GM18868 (cell line): Measurements from ENCODE around the gene G6PC2.

Source experiments
- ATAC-seq: cut with Tn5 transposase; IDR thresholded peaks from one replicate; pipeline ENCODE4 v1.9.1; 2021; ENCODE audit warnings: mild to moderate bottlenecking, moderate library complexity; ENCODE audit not compliant: unreplicated experiment

The G6PC2 gene

DNA sequence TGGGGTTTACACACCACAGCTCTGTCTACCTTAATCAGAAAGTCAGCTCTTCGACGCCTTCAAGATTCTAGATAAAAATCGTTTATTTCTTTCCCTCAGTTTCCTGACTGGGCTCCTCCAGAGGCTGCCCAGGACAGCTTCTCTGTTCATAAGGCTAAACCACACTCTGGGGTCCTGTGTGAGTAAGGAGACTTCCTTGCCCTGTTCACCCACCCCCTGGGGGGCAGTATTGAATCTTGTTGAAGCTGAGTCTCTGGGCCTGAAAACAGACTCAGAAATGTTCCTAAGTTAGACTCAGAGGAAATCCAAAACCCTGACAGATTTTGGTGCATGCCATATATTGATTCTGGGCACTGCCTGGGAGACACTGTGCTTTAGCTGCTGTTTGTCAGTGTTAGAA, 43.0 kb downstream of the G6PC2 start:
- no peak for ATAC-seq

DNA sequence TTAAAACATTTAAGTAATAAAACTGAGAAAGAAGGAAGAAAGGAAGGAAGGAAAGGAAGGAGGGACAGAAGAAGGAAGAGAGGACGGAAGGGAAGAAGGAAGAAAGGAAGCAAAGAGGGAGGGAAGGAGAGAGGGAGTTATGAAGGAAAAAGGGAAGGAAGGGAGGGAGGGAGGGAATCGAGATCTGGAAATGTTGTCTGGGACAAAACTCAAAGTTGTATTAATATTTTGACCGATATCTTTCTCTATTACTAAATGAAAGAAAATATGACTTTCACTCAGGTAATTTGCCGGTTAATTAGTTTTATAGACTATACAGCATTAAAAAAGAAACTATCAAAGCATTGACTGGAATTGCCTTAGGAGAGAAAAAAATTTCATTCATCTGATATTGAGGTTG, 44.4 kb downstream of the G6PC2 start:
- ATAC-seq: no peak

DNA sequence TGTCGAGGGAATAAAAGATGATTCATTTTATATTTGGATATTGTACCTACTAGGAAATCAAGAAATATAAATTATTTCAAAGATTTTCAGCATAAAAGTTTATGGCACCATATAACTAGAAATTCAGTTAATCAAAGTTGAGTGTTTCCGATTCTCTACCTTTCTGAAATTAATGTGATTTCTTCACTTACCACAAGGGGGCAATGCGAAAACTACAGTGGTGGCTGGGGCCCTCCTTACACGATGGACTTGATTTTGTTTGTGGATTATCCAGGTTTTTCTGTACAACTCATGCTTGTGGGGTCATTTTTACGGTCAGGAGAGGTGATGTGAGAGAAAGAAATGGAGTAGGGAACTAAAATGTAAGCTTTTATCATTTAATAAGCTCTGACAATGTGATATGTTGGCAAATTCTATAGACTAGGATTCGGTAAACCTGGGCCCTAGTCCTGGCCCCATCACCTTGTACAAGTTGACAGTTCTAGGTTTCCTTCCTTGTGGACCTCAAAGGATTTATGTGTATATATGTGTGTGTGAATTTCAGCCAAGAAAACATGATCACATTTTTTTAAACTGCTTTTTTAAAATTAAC, 47.6 kb downstream of the G6PC2 start:
- ATAC-seq: peak; percentile 79

DNA sequence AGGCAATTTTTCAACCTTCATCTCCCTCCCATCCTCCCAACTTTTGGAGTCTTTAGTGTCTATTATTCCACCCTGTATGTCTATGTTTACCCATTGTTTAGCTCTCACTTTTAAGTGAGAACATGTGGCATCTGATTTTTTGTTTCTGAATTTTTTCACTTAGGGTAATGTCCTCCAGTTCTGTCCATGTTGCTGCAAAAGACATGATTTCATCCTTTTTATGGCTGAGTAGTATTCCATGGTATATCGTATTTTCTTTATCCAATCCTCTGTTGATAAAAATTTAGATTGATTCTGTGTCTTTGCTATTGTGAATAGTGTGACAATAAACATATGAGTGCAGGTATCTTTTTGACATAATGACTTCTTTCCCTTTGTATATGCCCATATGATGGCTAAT, 48.2 kb downstream of the G6PC2 start:
- no peak for ATAC-seq

DNA sequence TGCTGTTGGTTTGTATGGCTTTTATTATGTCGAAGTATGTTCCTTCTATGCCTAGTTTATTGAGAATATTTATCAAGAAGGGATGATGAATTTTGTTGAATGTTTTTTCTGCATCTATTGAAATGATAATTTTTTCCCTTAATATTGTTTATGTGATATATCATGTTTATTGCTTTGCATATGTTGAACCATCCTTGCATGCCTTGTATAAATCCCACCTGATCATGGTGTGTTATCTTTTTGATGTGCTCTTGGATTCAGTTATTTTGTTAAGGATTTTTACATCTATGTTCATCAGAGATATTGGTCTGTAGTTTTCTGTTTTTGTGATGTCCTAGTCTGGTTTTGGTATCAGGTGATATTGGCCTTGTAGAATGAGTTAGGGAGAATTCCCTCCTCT, 50.8 kb downstream of the G6PC2 start:
- no peak for ATAC-seq

DNA sequence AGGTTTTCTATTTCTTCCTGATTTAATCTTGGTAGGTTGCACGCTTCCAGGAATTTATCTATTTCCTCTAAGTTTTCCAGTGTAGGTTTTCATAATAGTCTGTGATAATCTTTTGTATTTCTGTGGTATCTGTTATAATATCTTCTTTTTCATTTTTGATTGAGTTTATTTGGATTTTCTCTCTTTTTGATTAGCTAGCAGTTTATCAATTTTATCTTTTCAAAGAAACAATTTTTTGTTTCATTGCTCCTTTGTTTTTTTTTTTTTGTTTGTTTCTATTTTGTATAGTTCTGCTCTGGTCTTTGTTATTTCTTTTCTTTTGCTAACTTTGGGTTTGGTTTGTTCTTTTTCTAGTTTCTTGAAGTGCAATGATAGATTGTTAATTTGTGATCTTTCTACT, 51.3 kb downstream of the G6PC2 start:
- no peak for ATAC-seq

DNA sequence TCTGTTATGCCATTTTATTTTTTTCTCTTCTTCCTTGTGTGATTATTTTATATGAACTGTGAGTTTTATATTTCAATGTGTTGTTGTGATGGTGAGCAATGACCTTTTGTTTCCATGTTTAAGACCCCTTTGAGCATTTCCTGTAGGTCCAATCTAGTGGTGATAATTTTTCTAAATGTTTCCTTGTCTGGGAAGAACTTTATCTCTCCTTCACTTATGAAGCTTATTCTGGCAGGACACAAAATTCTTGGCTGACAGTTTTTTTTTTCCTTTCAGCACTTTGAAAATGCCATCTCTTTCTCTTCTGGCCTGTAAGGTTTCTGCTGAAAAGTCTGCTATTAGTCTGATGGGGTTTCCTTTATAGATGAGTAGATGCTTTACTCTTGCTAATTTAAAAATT, 53.2 kb downstream of the G6PC2 start:
- ATAC-seq: no peak

DNA sequence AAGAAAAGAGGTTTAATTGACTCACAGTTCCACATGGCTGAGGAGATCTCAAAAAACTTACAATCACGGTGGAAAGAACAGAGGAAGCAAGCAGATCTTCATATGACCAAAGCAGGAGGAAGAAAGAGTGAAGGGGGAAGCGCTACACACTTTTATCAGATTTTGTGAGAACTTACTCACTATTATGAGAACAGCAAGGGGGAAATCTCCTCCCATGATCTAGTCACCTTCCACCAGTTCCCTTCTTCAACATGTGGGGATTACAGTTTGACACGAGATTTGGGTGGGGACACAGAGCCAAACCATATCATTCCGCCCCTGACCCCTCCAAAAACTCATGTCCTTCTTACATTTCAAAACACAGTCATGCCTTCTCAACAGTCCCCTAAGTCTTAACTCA, 54.2 kb downstream of the G6PC2 start:
- ATAC-seq: no peak

DNA sequence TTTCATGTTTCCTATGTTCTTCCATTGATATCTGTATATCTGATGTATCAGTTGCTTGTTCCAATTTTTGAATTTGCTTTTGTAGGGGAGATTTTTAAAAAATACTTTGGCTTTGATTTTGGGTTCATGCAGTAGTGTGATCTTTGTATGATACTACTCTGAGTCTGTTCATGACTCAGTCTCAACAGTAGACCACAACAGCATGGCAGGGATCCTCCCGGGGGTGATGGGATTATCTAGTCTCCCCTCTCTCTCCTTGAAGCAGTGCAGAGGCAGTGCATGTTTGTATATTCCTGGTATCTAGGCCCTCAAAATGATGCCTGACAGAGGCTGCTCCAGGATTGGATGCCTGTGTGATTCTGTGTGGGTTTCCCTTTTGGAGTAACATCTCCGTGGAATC, 55.3 kb downstream of the G6PC2 start:
- no peak for ATAC-seq
